Heart right ventricle (tissue), 16 donors: ENCODE data around the gene SIVA1. TPM values are rescaled to one million over a fixed set of nuclear protein-coding genes. Genes with fewer than 3 reads are reported as not detected.

Source experiments
- ATAC-seq, 8 donors: fragments of 200-7000 bp; cut with Tn5 transposase; one replicate each; pipeline ENCODE4 v1.9.1; 2020; ENCODE audit warnings: mild to moderate bottlenecking in 8 of 8, moderate library complexity in 8 of 8, moderate number of reproducible peaks in 1 of 8
- DNase-seq, 2 donors: peaks; one replicate each; pipeline ENCODE4 v3.0.0-alpha.2; 2020
- H3K27ac ChIP-seq, 10 donors: fragments of 200-600 bp; sonication (generic) in 2 of 10; one replicate each; pipeline versions ENCODE4 v1.5.0 to v1.8.0; 2020 to 2022; ENCODE audit warnings: mild to moderate bottlenecking in 3 of 10
- H3K27me3 ChIP-seq, 7 donors: fragments of 200-600 bp; one replicate each; pipeline ENCODE4 v1.8.0; 2021 to 2022; ENCODE audit warnings: mild to moderate bottlenecking in 2 of 7
- H3K36me3 ChIP-seq, 9 donors: fragments of 200-600 bp; sonication (generic) in 1 of 9; one replicate each; pipeline versions ENCODE4 v1.5.0 to v1.8.0; 2020 to 2022; ENCODE audit warnings: mild to moderate bottlenecking in 2 of 9
- H3K4me1 ChIP-seq, 9 donors: fragments of 200-600 bp; sonication (generic) in 1 of 9; one replicate each; pipeline versions ENCODE4 v1.5.0 to v1.8.0; 2020 to 2022; ENCODE audit warnings: mild to moderate bottlenecking in 4 of 9
- H3K4me3 ChIP-seq, 10 donors: fragments of 200-600 bp; sonication (generic) in 2 of 10; one replicate each; pipeline versions ENCODE4 v1.5.0 to v1.8.0; 2020 to 2022; ENCODE audit warnings: mild to moderate bottlenecking in 7 of 10, moderate library complexity in 2 of 10
- H3K9me3 ChIP-seq, 11 donors: fragments of 200-600 bp in 10 of 11; sonication (generic) in 2 of 11; one replicate each; pipeline versions ENCODE4 v1.5.0 to v1.8.0; 2013 to 2022; ENCODE audit warnings: mild to moderate bottlenecking in 2 of 11, control low read depth in 1 of 11, moderate library complexity in 1 of 11
- CTCF ChIP-seq, 9 donors: fragments of 200-600 bp; sonication (generic) in 2 of 9; IDR thresholded peaks; one replicate each; pipeline versions ENCODE4 v1.5.0 to v1.8.0; 2021 to 2022; ENCODE audit warnings: antibody characterized with exemption in 9 of 9, mild to moderate bottlenecking in 5 of 9, moderate library complexity in 1 of 9
- WGBS, 2 donors: extraction: QIAGEN DNeasy Blood & Tissue Kit; methylation state at CpG; one replicate each; pipeline ENCODE4 v1.1.7; 2013; ENCODE audit warnings: inconsistent platforms in 1 of 2; 5-methylcytosine and 5-hydroxymethylcytosine counted together
- intact Hi-C, 10 donors: fragments of 100-400 bp; cut with DNase I; formaldehyde crosslinking; loops; one replicate each; pipeline versions ENCODE4 v1.11.1 to v1.14.2; 2022
- polyA plus RNA-seq, 2 donors: library from polyadenylated mRNA; stranded (reverse); fragments of 200-250 nt; gene quantifications; one replicate each; pipeline ENCODE4 v1.2.3, GENCODE V29; 2013
- total RNA-seq, 10 donors: library from RNA; stranded (reverse); fragmentation: NEBNext Ultra II Directional in 3 of 10; extraction: Animal tissue kit (Norgen Biotek cat#: 25700) in 3 of 10; gene quantifications; one replicate each; pipeline versions ENCODE4 v1.2.1 to v1.2.4, GENCODE V29; 2021 to 2023
- donor health status: Arrhythmogenic right ventricular cardiomyopathy.
- donor health status: ischemic (EF 13 %, LVEDD 7.1; RV severe dilation, severe dysfunction).
- donor health status: healthy with polysubstance abuse.
- donor health status: DM: no; HTN: yes; CAD: no.
- donor health status: DM: no; HTN: no; CAD: no.
- donor health status: ischemic (EF 25% LVEDD 6.9; RV normal size, moderate dysfunction).
- donor health status: ischemic (EF 25% LVEDD 5.7; RV mildly dilated, moderate dysfunction).
- donor health status: healthy.
- donor health status: DM: yes; HTN: yes; CAD: no.
- donor health status: Ischemic cardiomyopathy.
- donor health status: ischemic (EF 35%, LVEDD 5.7; RV mildly dilated, moderate dysfunction).
- donor health status: nonischemic (EF 11% LVEDD 7.7; RV severe dilation, severe dysfunction).
- donor health status: DM: yes; HTN: yes; CAD: no.
- donor health status: PGD.
- donor health status: ischemic (EF 29% LVEDD 5.4; RV normal size, mild dysfunction).
- donor health status: nonischemic (EF 23%, LVEDD 6.1; RV moderate dilation, normal function).

Gene SIVA1
- total and polyA plus RNA-seq, 12 donors, result 43.3 to 203 (median 53.0) TPM

- intact Hi-C loops, result no loop called here
These were observed 34.1 kb upstream of the SIVA1 start for GRCh38 chr14:104718871-104719270.

DNA sequence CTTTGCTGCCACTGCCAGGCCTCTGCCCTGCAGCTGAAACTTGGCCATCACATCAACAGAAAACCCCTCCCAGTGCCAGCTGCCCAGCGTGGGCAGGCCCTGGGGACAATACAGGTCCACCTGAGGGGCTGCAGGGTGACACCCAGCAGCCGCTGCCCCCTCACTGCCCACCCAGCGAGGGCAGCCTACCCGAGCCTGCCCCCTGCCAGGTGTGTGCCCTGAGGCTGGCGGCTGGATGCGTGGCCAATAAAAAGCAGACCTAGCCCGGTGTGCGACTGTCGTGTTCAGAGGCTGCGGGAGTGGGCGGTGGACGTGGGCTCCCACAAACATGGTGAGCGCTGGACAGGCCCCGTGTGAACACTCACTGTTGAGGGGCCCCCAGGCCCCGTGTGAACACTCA is 33.6 kb upstream of the SIVA1 start:
- no peak for TF ChIP-seq CTCF (IDR thresholded peaks at IDR 0.05)
- intact Hi-C loops, result no loop called here
- peak overlapping the region in 6 of 10 donors; percentile 25 to 69 (median 56) for H3K27ac ChIP-seq
- H3K9me3 ChIP-seq, result no peaks in the 10 kb centered on the region
- no peaks in the 10 kb centered on the region for H3K27me3 ChIP-seq
- DNase-seq (no peak), ATAC-seq (no peak)
- H3K4me3 ChIP-seq, result no peak overlapping the region
- WGBS, 2 donors, result 86 to 87% methylated on average over 15 of the region's 15 CpGs
- peaks cover 0 to 53% (median 15%) of the 10 kb centered on the region in 9 donors for H3K36me3 ChIP-seq
- H3K4me1 ChIP-seq, result peaks cover 20 to 54% (median 41%) of the 10 kb centered on the region in 9 donors

More at GRCh38 chr14:104718871-104719270, 34.1 kb upstream of the SIVA1 start:
- Histone ChIP-seq H3K4me3 (no peak overlapping the region), H3K4me1 (peaks cover 20 to 53% (median 39%) of the 10 kb centered on the region in 9 donors), H3K27me3 (no peaks in the 10 kb centered on the region), H3K9me3 (no peaks in the 10 kb centered on the region), H3K27ac (peak overlapping the region in 8 of 10 donors; percentile 14 to 69 (median 48)), H3K36me3 (peaks cover 0 to 57% (median 20%) of the 10 kb centered on the region in 9 donors)
- ATAC-seq (no peak), DNase-seq (no peak)
- 49 to 70% methylated on average over 11 of the region's 11 CpGs for WGBS, 2 donors
- TF ChIP-seq CTCF (IDR thresholded peaks at IDR 0.05), result no peak

- Histone ChIP-seq H3K4me3 (no peak overlapping the region), H3K36me3 (peaks cover 0 to 28% (median 2%) of the 10 kb centered on the region in 9 donors), H3K9me3 (no peaks in the 10 kb centered on the region), H3K4me1 (peaks cover 30 to 78% (median 59%) of the 10 kb centered on the region in 9 donors), H3K27ac (peak overlapping the region; percentile 44 to 98 (median 90)), H3K27me3 (no peaks in the 10 kb centered on the region)
- ATAC-seq (peak; percentile 10 to 66 (median 42)), DNase-seq (peak; percentile 72 to 76)
- intact Hi-C loops, result loop anchor here in 3 of 10 donors (10.0 kb wide), 1 partner anchor 137 kb away; no protein-coding TSS in a partner anchor
- WGBS, 2 donors, result 52% methylated on average over 18 of the region's 18 CpGs
- no peak for TF ChIP-seq CTCF (IDR thresholded peaks at IDR 0.05)
These were observed 31.2 kb upstream of the SIVA1 start for GRCh38 chr14:104721505-104722431.

GRCh38 chr14:104722938-104723650 is 29.9 kb upstream of the SIVA1 start:
- 57% methylated on average over 26 of the region's 26 CpGs for WGBS, 2 donors
- Histone ChIP-seq H3K4me1 (peaks cover 27 to 80% (median 51%) of the 10 kb centered on the region in 9 donors), H3K27me3 (no peaks in the 10 kb centered on the region), H3K36me3 (peaks cover 0 to 21% (median 2%) of the 10 kb centered on the region in 9 donors), H3K27ac (peak overlapping the region; percentile 85 to 98 (median 90)), H3K4me3 (peak overlapping the region in 8 of 10 donors; percentile 70 to 84 (median 76)), H3K9me3 (no peaks in the 10 kb centered on the region)
- intact Hi-C loops, result loop anchor here in 3 of 10 donors (10.0 kb wide), 1 partner anchor 138 kb away; no protein-coding TSS in a partner anchor
- DNase-seq, result no peak
- no peak for TF ChIP-seq CTCF (IDR thresholded peaks at IDR 0.05)
- no peak for ATAC-seq
